Body of pancreas (tissue), 4 donors: ENCODE measurements around the gene SLC17A8.

Experiments used
- POLR2A ChIP-seq, 3 donors: fragments of 450-650 bp; IDR thresholded peaks; one replicate each; pipeline ENCODE4 v1.6.1; 2016; ENCODE audit warnings: antibody characterized with exemption in 3 of 3, mild to moderate bottlenecking in 2 of 3
- TF ChIP-seq, protein P1 (sequence below), 7 experiments: fragments of 450-650 bp in 4 of 7; fragments of 200-600 bp in 3 of 7; sonication (generic) in 3 of 7; IDR thresholded peaks; one replicate each; pipeline ENCODE4 v1.5.1; 2016 to 2019; ENCODE audit warnings: antibody characterized with exemption in 7 of 7

DNA sequence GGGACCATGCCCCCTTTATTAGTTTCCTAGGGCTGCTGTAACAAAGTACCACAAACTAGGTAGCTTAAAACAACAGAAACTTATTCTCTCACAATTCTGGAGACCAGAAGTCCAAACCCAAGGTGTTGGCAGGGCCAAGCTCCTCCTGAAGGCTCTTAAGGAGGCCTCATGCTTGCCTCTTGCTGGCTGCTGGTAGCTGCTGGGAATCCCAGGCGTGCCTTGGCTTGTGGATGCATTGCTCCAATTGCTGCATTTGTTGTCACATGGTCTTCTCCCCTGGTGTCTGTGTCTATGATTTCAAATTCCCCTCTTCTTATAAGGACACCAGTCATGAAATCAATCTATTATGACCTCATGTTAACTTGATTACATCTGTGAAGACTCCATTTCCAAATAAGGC lies 11.2 kb downstream of the SLC17A8 start:
- no peak for TF ChIP-seq POLR2A (IDR thresholded peaks at IDR 0.05)
- TF ChIP-seq, protein P1, sequence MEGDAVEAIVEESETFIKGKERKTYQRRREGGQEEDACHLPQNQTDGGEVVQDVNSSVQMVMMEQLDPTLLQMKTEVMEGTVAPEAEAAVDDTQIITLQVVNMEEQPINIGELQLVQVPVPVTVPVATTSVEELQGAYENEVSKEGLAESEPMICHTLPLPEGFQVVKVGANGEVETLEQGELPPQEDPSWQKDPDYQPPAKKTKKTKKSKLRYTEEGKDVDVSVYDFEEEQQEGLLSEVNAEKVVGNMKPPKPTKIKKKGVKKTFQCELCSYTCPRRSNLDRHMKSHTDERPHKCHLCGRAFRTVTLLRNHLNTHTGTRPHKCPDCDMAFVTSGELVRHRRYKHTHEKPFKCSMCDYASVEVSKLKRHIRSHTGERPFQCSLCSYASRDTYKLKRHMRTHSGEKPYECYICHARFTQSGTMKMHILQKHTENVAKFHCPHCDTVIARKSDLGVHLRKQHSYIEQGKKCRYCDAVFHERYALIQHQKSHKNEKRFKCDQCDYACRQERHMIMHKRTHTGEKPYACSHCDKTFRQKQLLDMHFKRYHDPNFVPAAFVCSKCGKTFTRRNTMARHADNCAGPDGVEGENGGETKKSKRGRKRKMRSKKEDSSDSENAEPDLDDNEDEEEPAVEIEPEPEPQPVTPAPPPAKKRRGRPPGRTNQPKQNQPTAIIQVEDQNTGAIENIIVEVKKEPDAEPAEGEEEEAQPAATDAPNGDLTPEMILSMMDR (IDR thresholded peaks at IDR 0.05): no peak
